HepG2 (cell line): ENCODE data around the gene AARS1. TPM values are rescaled to one million over a fixed set of nuclear protein-coding genes. Genes with fewer than 3 reads are reported as not detected.

Experiments used
- AHR ChIP-seq: IDR thresholded peaks from 2 replicates; pipeline ENCODE4 v1.6.1; 2018; ENCODE audit warnings: missing genetic modification reagents, missing compliant biosample characterization
- CENPT ChIP-seq: sonication (generic); formaldehyde crosslinking; IDR thresholded peaks from 2 replicates; pipeline ENCODE4 v1.8.0; 2022; ENCODE audit warnings: low read depth, mild to moderate bottlenecking, moderate library complexity, missing genetic modification reagents
- CHD4 ChIP-seq: fragments of 200-600 bp; sonication (generic); IDR thresholded peaks from 2 replicates; pipeline ENCODE4 v1.7.0; 2017; ENCODE audit warnings: mild to moderate bottlenecking, low read length, borderline replicate concordance
- EEA1 ChIP-seq: sonication (generic); formaldehyde crosslinking; IDR thresholded peaks from 2 replicates; pipeline ENCODE4 v1.5.1; 2020; ENCODE audit warnings: mild to moderate bottlenecking, missing genetic modification reagents, borderline replicate concordance
- GZF1 ChIP-seq: sonication (generic); formaldehyde crosslinking; IDR thresholded peaks from 2 replicates; pipeline ENCODE4 v1.5.1; 2020; ENCODE audit warnings: mild to moderate bottlenecking, missing genetic modification reagents
- HMG20B ChIP-seq: conservative IDR thresholded peaks from 2 replicates; pipeline ENCODE4 v1.6.1; 2016; ENCODE audit warnings: missing genetic modification reagents, missing compliant biosample characterization
- HOXA9 ChIP-seq: sonication (generic); formaldehyde crosslinking; IDR thresholded peaks from 2 replicates; pipeline ENCODE4 v1.8.1; 2022; ENCODE audit warnings: missing genetic modification reagents, mild to moderate bottlenecking, moderate library complexity, borderline replicate concordance
- KLF16 ChIP-seq, 2 experiments: sonication (generic) in 1 of 2; formaldehyde crosslinking in 1 of 2; IDR thresholded peaks; 2 replicates each; pipeline versions ENCODE4 v1.6.1 to v1.8.0; 2016 to 2023; ENCODE audit warnings: missing genetic modification reagents in 2 of 2, missing compliant biosample characterization in 1 of 2
- MEF2D ChIP-seq: sonication (generic); formaldehyde crosslinking; IDR thresholded peaks from 2 replicates; pipeline ENCODE4 v1.5.1; 2020; ENCODE audit warnings: mild to moderate bottlenecking, missing genetic modification reagents
- MTA1 ChIP-seq: sonication (generic); formaldehyde crosslinking; IDR thresholded peaks from 2 replicates; pipeline ENCODE4 v1.4.0; 2020; ENCODE audit warnings: missing genetic modification reagents, mild to moderate bottlenecking, borderline replicate concordance
- RBFOX2 ChIP-seq: fragments of 200-400 bp; formaldehyde crosslinking; IDR thresholded peaks from 2 replicates; pipeline ENCODE4 v1.6.1; 2017; ENCODE audit warnings: low read depth, mild to moderate bottlenecking, low read length
- RXRA ChIP-seq: sonication (generic); formaldehyde crosslinking; IDR thresholded peaks from 2 replicates; pipeline ENCODE4 v1.5.1; 2020; ENCODE audit warnings: missing genetic modification reagents
- SMC3 ChIP-seq: IDR thresholded peaks from 2 replicates; pipeline ENCODE4 v1.6.1; 2011; ENCODE audit warnings: low read length, improper control_type of control experiment
- TBX2 ChIP-seq: sonication (generic); formaldehyde crosslinking; IDR thresholded peaks from 2 replicates; pipeline ENCODE4 v1.5.0; 2020; ENCODE audit warnings: missing genetic modification reagents, mild to moderate bottlenecking, borderline replicate concordance
- WIZ ChIP-seq: sonication (generic); formaldehyde crosslinking; IDR thresholded peaks from 2 replicates; pipeline ENCODE4 v1.5.1; 2020; ENCODE audit warnings: mild to moderate bottlenecking, missing genetic modification reagents
- ZNF607 ChIP-seq: sonication (generic); formaldehyde crosslinking; IDR thresholded peaks from 2 replicates; pipeline ENCODE4 v1.5.1; 2020; ENCODE audit warnings: missing genetic modification reagents, mild to moderate bottlenecking, borderline replicate concordance
- ZNF670 ChIP-seq: sonication (generic); formaldehyde crosslinking; IDR thresholded peaks from 2 replicates; pipeline ENCODE4 v1.8.0; 2022; ENCODE audit warnings: mild to moderate bottlenecking, missing genetic modification reagents, borderline replicate concordance
- polyA plus RNA-seq, 8 experiments: library from polyadenylated mRNA; depleted of rRNA in 3 of 8; stranded (reverse) in 7 of 8; unstranded in 1 of 8; fragments of >200 nt; fragmentation: Illumina TruSeq in 4 of 8; extraction: Trizol in 4 of 8; gene quantifications; 2 replicates each; pipeline versions ENCODE4 v1.2.1 to v1.2.3, GENCODE V29; 2011 to 2016; ENCODE audit warnings: low read depth in 4 of 8, missing spikeins in 1 of 8, mixed read lengths in 1 of 8; ENCODE audit not compliant: insufficient read depth in 1 of 8
- total RNA-seq, 5 experiments: library from RNA; depleted of rRNA; stranded (reverse); fragments of >200 nt; fragmentation: Illumina TruSeq; extraction: Trizol; gene quantifications; 2 replicates each; pipeline ENCODE4 v1.2.3, GENCODE V29; 2016; ENCODE audit warnings: low read depth in 1 of 5
- TF ChIP-seq, protein P1 (sequence below): sonication (generic); formaldehyde crosslinking; conservative IDR thresholded peaks from 2 replicates; pipeline ENCODE4 v1.5.0; 2020; ENCODE audit warnings: missing genetic modification reagents
- TF ChIP-seq, protein P2 (sequence below): IDR thresholded peaks from 2 replicates; pipeline ENCODE4 v1.6.1; 2012; ENCODE audit warnings: inconsistent platforms
- TF ChIP-seq, protein P3 (sequence below): sonication (generic); formaldehyde crosslinking; IDR thresholded peaks from 2 replicates; pipeline ENCODE4 v1.9.0; 2022; ENCODE audit warnings: missing genetic modification reagents, mild to moderate bottlenecking, borderline replicate concordance

AARS1 gene
- total and polyA plus RNA-seq, 2 of the 13 experiments (the other 11 are each of a cell fraction or from before 2014, with no cell fraction given) = 107 to 132 TPM

DNA sequence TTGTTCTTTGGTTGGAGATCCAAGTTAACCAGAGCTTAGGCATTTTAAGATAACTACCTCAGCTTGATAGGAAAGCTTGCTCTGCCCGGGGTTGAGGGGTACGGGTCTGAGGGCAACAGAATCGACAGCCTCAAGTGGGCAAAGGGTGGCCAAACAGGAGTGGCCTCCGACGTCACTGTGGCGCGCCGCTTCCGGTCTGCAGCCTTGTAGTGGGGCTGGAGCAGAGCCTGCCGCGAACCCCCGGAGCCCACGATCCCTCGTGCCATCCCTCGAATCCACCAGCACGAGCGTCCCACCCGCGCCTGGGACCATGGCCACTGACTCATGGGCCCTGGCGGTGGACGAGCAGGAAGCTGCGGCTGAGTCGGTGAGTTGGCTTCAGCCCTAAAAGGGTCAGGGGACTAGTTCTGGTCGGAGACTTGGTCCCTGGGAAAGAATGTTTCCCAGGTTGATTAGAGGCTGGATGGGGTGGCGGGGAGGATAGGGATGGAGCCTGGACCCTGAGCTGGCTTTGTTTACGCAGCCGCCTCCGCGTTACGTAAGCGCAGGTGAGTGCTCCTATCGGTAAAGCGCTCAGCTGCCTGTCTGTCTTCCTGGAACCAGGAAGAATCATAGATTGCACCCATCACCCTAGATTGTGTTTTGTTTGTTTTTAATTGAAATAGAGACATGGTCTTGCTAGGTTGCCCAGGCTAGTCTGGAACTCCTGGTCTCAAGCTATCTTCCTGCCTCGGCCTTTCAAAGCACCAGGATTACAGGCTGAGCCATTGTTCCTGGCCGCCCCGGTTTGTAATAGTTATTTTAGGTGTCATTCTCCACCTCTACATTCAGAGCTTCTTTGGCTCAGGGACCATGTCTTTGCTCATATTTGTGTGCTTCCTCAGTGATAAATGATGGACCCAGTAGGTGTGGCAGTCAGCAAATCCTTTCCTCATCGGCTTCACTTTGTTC is 10.0 kb upstream of the AARS1 start, which contains the start of gene DDX19B (continued):
- TF ChIP-seq, protein P1, sequence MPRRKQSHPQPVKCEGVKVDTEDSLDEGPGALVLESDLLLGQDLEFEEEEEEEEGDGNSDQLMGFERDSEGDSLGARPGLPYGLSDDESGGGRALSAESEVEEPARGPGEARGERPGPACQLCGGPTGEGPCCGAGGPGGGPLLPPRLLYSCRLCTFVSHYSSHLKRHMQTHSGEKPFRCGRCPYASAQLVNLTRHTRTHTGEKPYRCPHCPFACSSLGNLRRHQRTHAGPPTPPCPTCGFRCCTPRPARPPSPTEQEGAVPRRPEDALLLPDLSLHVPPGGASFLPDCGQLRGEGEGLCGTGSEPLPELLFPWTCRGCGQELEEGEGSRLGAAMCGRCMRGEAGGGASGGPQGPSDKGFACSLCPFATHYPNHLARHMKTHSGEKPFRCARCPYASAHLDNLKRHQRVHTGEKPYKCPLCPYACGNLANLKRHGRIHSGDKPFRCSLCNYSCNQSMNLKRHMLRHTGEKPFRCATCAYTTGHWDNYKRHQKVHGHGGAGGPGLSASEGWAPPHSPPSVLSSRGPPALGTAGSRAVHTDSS (CRISPR knock-in tag) = no peak; the same call in 1 of the 2 replicates
- TF ChIP-seq ZNF670 (CRISPR knock-in tag) = peak; percentile 90; the same call in 1 of the 2 replicates
- TF ChIP-seq HMG20B (CRISPR knock-in tag) = no peak
- peak; percentile 85 for TF ChIP-seq WIZ (CRISPR knock-in tag)
- peak; percentile 96 for TF ChIP-seq RBFOX2
- no peak for TF ChIP-seq SMC3
- TF ChIP-seq CENPT (CRISPR knock-in tag) = no peak
- peak; percentile 61; the same call in 1 of the 2 replicates for TF ChIP-seq GZF1 (CRISPR knock-in tag)
- TF ChIP-seq RXRA = peak; percentile 80; the same call in 1 of the 2 replicates
- TF ChIP-seq TBX2 (CRISPR knock-in tag) = peak; percentile 95
- 0 out of 2 replicates have a peak, but pooled peaks have one; percentile 45 for TF ChIP-seq HOXA9 (CRISPR knock-in tag)
- peak in 1 of 2 experiments; percentile 82; a peak in 2 of 4 replicates for TF ChIP-seq KLF16 (CRISPR knock-in tag; IDR thresholded peaks at IDR 0.05)
- TF ChIP-seq EEA1 (CRISPR knock-in tag) = peak; percentile 78; the same call in 1 of the 2 replicates
- peak; percentile 95; the same call in 1 of the 2 replicates for TF ChIP-seq AHR (CRISPR knock-in tag)
- TF ChIP-seq MEF2D (CRISPR knock-in tag) = peak; percentile 83
- peak; percentile 88; the same call in 1 of the 2 replicates for TF ChIP-seq MTA1 (CRISPR knock-in tag)
- TF ChIP-seq ZNF607 (CRISPR knock-in tag) = peak; percentile 79; the same call in 1 of the 2 replicates
- TF ChIP-seq, protein P2, sequence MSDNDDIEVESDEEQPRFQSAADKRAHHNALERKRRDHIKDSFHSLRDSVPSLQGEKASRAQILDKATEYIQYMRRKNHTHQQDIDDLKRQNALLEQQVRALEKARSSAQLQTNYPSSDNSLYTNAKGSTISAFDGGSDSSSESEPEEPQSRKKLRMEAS = peak; percentile 92
- TF ChIP-seq, protein P3, sequence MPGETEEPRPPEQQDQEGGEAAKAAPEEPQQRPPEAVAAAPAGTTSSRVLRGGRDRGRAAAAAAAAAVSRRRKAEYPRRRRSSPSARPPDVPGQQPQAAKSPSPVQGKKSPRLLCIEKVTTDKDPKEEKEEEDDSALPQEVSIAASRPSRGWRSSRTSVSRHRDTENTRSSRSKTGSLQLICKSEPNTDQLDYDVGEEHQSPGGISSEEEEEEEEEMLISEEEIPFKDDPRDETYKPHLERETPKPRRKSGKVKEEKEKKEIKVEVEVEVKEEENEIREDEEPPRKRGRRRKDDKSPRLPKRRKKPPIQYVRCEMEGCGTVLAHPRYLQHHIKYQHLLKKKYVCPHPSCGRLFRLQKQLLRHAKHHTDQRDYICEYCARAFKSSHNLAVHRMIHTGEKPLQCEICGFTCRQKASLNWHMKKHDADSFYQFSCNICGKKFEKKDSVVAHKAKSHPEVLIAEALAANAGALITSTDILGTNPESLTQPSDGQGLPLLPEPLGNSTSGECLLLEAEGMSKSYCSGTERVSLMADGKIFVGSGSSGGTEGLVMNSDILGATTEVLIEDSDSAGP (CRISPR knock-in tag) = peak; percentile 95
- no peak for TF ChIP-seq CHD4
